ENCODE measurements around the gene SORCS2.

Gene SORCS2

DNA sequence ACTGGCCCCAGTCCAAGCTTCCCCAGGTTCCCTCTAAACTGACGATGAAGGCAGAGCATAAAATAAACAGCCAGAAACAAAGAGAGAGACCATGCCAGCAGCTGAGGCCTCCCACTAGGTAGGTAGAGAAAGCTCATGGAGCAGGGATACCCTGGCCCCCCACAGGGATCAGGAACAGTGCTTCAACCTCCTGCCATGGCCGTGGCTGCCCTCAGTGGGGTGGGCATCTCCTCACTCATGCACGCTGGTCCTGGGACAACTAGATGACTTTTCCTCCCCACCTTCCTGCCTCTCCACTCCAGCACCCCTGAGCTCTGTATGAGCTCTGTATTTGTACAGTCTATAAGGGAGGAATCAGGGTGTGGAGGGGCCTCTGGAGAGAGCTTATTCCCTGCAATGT lies 360.1 kb downstream of the SORCS2 start:
- Histone ChIP-seq H3K79me2 (ENCODE audit: insufficient read depth, low read length) (no peaks in the 10 kb centered on the region), H3K4me2 (ENCODE audit: insufficient read depth, low read length) (no peak overlapping the region), H2AFZ (ENCODE audit: low read depth, low read length) (no peak overlapping the region), H3K9me3 (ENCODE audit: insufficient read depth, low read length, severe bottlenecking) (peaks cover 21% of the 10 kb centered on the region), H3K36me3 (ENCODE audit: insufficient read depth, low read length) (no peaks in the 10 kb centered on the region), H3K4me1 (ENCODE audit: insufficient read depth, low read length) (no peaks in the 10 kb centered on the region), H4K20me1 (ENCODE audit: insufficient read depth, low read length) (no peaks in the 10 kb centered on the region), H3K4me3 (ENCODE audit: low read depth in 1 of 2, low read length in 2 of 2) (no peak overlapping the region), H3K27me3 (ENCODE audit: insufficient read depth, low read length, poor library complexity) (no peaks in the 10 kb centered on the region), H3K9ac (ENCODE audit: low read depth, low read length) (no peak overlapping the region), H3K27ac (ENCODE audit: low read length) (no peak overlapping the region)
- TF ChIP-seq EZH2 (IDR thresholded peaks at IDR 0.05; ENCODE audit: borderline replicate concordance, low read depth, low read length, severe bottlenecking): no peak
- TF ChIP-seq, protein P1, sequence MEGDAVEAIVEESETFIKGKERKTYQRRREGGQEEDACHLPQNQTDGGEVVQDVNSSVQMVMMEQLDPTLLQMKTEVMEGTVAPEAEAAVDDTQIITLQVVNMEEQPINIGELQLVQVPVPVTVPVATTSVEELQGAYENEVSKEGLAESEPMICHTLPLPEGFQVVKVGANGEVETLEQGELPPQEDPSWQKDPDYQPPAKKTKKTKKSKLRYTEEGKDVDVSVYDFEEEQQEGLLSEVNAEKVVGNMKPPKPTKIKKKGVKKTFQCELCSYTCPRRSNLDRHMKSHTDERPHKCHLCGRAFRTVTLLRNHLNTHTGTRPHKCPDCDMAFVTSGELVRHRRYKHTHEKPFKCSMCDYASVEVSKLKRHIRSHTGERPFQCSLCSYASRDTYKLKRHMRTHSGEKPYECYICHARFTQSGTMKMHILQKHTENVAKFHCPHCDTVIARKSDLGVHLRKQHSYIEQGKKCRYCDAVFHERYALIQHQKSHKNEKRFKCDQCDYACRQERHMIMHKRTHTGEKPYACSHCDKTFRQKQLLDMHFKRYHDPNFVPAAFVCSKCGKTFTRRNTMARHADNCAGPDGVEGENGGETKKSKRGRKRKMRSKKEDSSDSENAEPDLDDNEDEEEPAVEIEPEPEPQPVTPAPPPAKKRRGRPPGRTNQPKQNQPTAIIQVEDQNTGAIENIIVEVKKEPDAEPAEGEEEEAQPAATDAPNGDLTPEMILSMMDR (IDR thresholded peaks at IDR 0.05; ENCODE audit: borderline replicate concordance, extremely low read depth, low read length, poor library complexity, severe bottlenecking): no peak
- ATAC-seq (ENCODE audit: insufficient read depth, low read depth): no peak
- DNase-seq: no peak

DNA sequence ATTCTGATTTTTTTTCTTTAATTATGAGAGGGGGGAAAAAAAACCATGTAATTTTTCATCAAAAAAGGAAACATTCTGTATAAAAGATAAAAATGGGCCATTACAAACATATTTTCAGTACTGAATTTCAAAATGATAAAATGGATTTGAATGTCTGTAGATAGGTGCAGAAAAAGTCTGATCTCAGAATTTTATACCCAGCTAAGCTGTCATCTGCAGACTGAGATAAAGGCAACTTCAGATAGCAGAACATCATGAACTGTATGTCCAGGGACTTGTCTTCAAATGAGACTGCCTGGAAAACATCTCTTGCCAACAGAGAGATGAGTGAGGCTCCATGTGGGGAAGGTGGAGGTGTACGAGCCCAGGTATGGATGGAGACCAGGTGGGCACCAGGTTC lies 360.9 kb downstream of the SORCS2 start:
- no peaks in the 10 kb centered on the region for H3K27me3 ChIP-seq (ENCODE audit: insufficient read depth, low read length, poor library complexity)
- no peak for TF ChIP-seq EZH2 (IDR thresholded peaks at IDR 0.05; ENCODE audit: borderline replicate concordance, low read depth, low read length, severe bottlenecking)
- TF ChIP-seq, protein P1 (IDR thresholded peaks at IDR 0.05; ENCODE audit: borderline replicate concordance, extremely low read depth, low read length, poor library complexity, severe bottlenecking): no peak
- H3K4me3 ChIP-seq (ENCODE audit: low read depth in 1 of 2, low read length in 2 of 2): no peak overlapping the region
- ATAC-seq (ENCODE audit: insufficient read depth, low read depth): no peak
- H4K20me1 ChIP-seq (ENCODE audit: insufficient read depth, low read length): no peaks in the 10 kb centered on the region
- H3K36me3 ChIP-seq (ENCODE audit: insufficient read depth, low read length): no peaks in the 10 kb centered on the region
- H3K9me3 ChIP-seq (ENCODE audit: insufficient read depth, low read length, severe bottlenecking): peaks cover 21% of the 10 kb centered on the region
- H3K27ac ChIP-seq (ENCODE audit: low read length): no peak overlapping the region
- no peaks in the 10 kb centered on the region for H3K79me2 ChIP-seq (ENCODE audit: insufficient read depth, low read length)
- no peak overlapping the region for H3K9ac ChIP-seq (ENCODE audit: low read depth, low read length)
- DNase-seq: no peak
- no peaks in the 10 kb centered on the region for H3K4me1 ChIP-seq (ENCODE audit: insufficient read depth, low read length)
- no peak overlapping the region for H2AFZ ChIP-seq (ENCODE audit: low read depth, low read length)
- no peak overlapping the region for H3K4me2 ChIP-seq (ENCODE audit: insufficient read depth, low read length)

DNA sequence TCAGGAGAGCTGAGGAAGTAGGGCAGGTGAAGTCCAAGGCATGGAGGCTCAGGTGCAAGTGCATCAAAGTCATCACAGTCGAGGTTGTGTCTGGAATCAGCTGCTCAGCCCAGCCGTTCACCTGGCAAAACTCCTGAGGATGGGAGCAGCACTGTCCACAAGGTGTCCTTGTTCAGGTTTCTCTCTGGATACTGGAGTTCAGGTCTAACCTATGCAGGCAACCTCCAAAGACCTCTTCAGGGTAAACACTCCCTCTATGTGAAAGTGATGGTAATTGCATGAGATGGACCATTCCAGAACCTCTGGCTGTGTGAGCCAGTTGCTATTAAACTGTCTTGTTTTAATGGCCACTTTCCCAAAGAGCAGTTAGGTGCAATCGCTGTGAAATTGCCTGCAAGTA lies 362.6 kb downstream of the SORCS2 start:
- peaks cover 21% of the 10 kb centered on the region for H3K9me3 ChIP-seq (ENCODE audit: insufficient read depth, low read length, severe bottlenecking)
- H3K27me3 ChIP-seq (ENCODE audit: insufficient read depth, low read length, poor library complexity): no peaks in the 10 kb centered on the region
- H3K9ac ChIP-seq (ENCODE audit: low read depth, low read length): no peak overlapping the region
- H3K4me2 ChIP-seq (ENCODE audit: insufficient read depth, low read length): no peak overlapping the region
- H3K27ac ChIP-seq (ENCODE audit: low read length): no peak overlapping the region
- no peaks in the 10 kb centered on the region for H4K20me1 ChIP-seq (ENCODE audit: insufficient read depth, low read length)
- no peaks in the 10 kb centered on the region for H3K4me1 ChIP-seq (ENCODE audit: insufficient read depth, low read length)
- no peaks in the 10 kb centered on the region for H3K36me3 ChIP-seq (ENCODE audit: insufficient read depth, low read length)
- H2AFZ ChIP-seq (ENCODE audit: low read depth, low read length): no peak overlapping the region
- no peaks in the 10 kb centered on the region for H3K79me2 ChIP-seq (ENCODE audit: insufficient read depth, low read length)
- no peak for TF ChIP-seq EZH2 (IDR thresholded peaks at IDR 0.05; ENCODE audit: borderline replicate concordance, low read depth, low read length, severe bottlenecking)
- TF ChIP-seq, protein P1 (IDR thresholded peaks at IDR 0.05; ENCODE audit: borderline replicate concordance, extremely low read depth, low read length, poor library complexity, severe bottlenecking): no peak
- no peak overlapping the region for H3K4me3 ChIP-seq (ENCODE audit: low read depth in 1 of 2, low read length in 2 of 2)
- ATAC-seq (ENCODE audit: insufficient read depth, low read depth) (no peak), DNase-seq (no peak)

DNA sequence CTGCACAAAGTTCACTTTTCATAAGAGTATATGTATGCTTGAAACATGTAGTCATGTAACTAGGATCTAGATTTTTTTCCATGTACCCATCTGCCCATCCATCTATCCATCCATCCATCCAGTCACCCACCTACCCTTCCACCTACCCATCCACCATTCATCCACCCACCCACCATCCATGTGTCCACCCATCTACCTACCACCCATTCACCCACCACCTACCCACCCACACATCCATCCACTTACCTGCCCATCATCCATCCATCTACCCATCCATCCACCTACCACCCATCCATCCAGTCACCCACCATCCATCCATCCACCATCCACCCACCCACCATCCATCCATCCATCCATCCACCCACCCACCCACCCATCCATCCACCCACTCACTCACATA lies 364.2 kb downstream of the SORCS2 start:
- Histone ChIP-seq H3K4me2 (ENCODE audit: insufficient read depth, low read length) (no peak overlapping the region), H3K27ac (ENCODE audit: low read length) (no peak overlapping the region)

More for the DNA sequence above, 364.2 kb downstream of the SORCS2 start:
- peaks cover 21% of the 10 kb centered on the region for H3K9me3 ChIP-seq (ENCODE audit: insufficient read depth, low read length, severe bottlenecking)
- no peak overlapping the region for H2AFZ ChIP-seq (ENCODE audit: low read depth, low read length)
- no peak overlapping the region for H3K9ac ChIP-seq (ENCODE audit: low read depth, low read length)
- no peaks in the 10 kb centered on the region for H3K79me2 ChIP-seq (ENCODE audit: insufficient read depth, low read length)
- H3K4me1 ChIP-seq (ENCODE audit: insufficient read depth, low read length): no peaks in the 10 kb centered on the region
- DNase-seq (no peak), ATAC-seq (ENCODE audit: insufficient read depth, low read depth) (no peak)
- H3K4me3 ChIP-seq (ENCODE audit: low read depth in 1 of 2, low read length in 2 of 2): no peak overlapping the region
- no peaks in the 10 kb centered on the region for H3K36me3 ChIP-seq (ENCODE audit: insufficient read depth, low read length)
- TF ChIP-seq, protein P1 (IDR thresholded peaks at IDR 0.05; ENCODE audit: borderline replicate concordance, extremely low read depth, low read length, poor library complexity, severe bottlenecking): no peak
- TF ChIP-seq EZH2 (IDR thresholded peaks at IDR 0.05; ENCODE audit: borderline replicate concordance, low read depth, low read length, severe bottlenecking): no peak
- H3K27me3 ChIP-seq (ENCODE audit: insufficient read depth, low read length, poor library complexity): no peaks in the 10 kb centered on the region
- H4K20me1 ChIP-seq (ENCODE audit: insufficient read depth, low read length): no peaks in the 10 kb centered on the region
